ENCODE data around the gene MBP. TPM values are rescaled to one million over a fixed set of nuclear protein-coding genes. Genes with fewer than 3 reads are reported as not detected.

Gene MBP
- total and polyA plus RNA-seq, 2 donors (not counting 1 experiment from before 2014, with no cell fraction given): 2.3 to 3.6 TPM

DNA sequence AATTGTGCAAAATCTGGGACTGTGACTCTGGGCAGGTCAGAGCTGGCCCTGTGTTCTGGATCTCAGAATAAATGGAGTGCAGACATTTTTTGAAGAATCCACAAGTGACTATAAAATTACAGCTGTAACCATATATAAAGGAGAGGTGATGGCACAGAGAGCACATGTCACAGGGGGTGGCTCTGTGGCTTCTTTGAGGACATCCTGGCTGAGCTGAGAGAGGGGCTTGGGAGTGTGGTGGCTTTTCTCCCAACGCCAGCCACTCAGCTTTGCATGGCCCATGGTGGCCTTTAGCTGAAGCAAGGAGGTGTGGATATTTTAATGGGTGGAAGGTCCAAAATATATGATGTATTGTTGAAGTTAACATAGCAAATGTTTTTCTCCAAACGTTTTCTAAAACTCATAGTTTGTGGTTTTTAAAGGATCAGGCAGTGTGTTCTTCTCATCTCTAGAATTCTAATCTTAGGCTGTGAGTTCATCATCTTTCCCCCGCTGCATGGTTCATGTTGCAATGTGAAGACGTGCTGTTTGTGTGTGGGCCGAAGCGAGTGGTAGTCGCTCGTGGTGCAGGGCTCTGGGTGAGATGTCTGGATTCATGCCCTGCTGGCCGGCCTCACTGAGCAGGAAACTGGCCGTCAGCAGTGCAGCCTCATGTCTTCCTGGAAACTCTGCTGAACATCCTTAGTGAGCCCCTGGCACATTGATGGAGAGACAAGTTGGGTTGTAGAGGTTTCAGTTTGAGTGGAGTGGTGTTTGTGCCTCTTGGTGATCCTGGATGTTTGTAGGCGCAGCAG, 200.4 kb downstream of the MBP start:
- Histone ChIP-seq H3K79me2 (ENCODE audit: control insufficient read depth, insufficient read depth, low read length) (no peaks in the 10 kb centered on the region), H3K9ac (ENCODE audit: insufficient read depth, low read length) (peak overlapping the region; percentile 20), H3K4me1 (ENCODE audit: control insufficient read depth, extremely low read depth, insufficient read depth, low read length) (peaks cover 4% of the 10 kb centered on the region), H3K9me3 (ENCODE audit: control insufficient read depth, insufficient read depth, low read depth, low read length) (no peaks in the 10 kb centered on the region), H3K36me3 (ENCODE audit: control insufficient read depth, insufficient read depth, low read length) (peaks cover 8% of the 10 kb centered on the region), H2AFZ (ENCODE audit: low read length) (peak overlapping the region; percentile 8), H3K27me3 (ENCODE audit: control insufficient read depth, insufficient read depth, low read length) (no peaks in the 10 kb centered on the region), H3K4me3 (replicated peaks in 1 of 4; ENCODE audit: control extremely low read depth in 1 of 4, insufficient read depth in 1 of 4, low read depth in 3 of 4, low read length in 4 of 4) (peak overlapping the region in 1 of 4 experiments; percentile 8), H3K27ac (ENCODE audit: insufficient read depth, low read length) (peak overlapping the region; percentile 77), H3K4me2 (ENCODE audit: extremely low read depth, insufficient read depth, low read length) (peak overlapping the region; percentile 73), H4K20me1 (ENCODE audit: control insufficient read depth, extremely low read depth, insufficient read depth, low read length) (no peaks in the 10 kb centered on the region)
- DNase-seq (ENCODE audit: low read depth in 2 of 2): peak; percentile 51 to 96
- TF ChIP-seq, protein P1, sequence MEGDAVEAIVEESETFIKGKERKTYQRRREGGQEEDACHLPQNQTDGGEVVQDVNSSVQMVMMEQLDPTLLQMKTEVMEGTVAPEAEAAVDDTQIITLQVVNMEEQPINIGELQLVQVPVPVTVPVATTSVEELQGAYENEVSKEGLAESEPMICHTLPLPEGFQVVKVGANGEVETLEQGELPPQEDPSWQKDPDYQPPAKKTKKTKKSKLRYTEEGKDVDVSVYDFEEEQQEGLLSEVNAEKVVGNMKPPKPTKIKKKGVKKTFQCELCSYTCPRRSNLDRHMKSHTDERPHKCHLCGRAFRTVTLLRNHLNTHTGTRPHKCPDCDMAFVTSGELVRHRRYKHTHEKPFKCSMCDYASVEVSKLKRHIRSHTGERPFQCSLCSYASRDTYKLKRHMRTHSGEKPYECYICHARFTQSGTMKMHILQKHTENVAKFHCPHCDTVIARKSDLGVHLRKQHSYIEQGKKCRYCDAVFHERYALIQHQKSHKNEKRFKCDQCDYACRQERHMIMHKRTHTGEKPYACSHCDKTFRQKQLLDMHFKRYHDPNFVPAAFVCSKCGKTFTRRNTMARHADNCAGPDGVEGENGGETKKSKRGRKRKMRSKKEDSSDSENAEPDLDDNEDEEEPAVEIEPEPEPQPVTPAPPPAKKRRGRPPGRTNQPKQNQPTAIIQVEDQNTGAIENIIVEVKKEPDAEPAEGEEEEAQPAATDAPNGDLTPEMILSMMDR (conservative IDR thresholded peaks at IDR 0.05 in 1 of 2, IDR thresholded peaks at IDR 0.05 in 1 of 2; ENCODE audit: low read depth in 1 of 2, low read length in 2 of 2): no peak
- TF ChIP-seq EZH2 (IDR thresholded peaks at IDR 0.05; ENCODE audit: low read length, missing control alignments): no peak

DNA sequence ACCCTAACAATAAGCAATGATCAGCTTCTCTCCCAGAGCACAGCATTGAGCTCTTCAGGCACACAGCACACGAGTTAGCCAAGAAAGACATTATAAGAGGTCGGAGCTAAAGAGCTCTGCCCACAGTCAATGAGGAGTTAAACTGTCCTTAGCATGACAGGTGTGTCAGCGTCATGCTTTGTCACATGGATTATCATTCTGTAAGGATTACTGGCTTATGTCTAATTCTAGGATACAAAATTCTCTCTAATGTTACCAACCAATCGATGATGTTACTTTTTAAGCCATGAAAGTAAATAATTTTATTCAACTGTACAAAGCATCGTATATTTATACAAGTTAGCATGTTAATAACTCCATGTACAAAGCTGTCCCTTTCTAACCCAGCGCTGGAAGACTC, 201.4 kb downstream of the MBP start:
- H3K79me2 ChIP-seq (ENCODE audit: control insufficient read depth, insufficient read depth, low read length): no peaks in the 10 kb centered on the region
- no peaks in the 10 kb centered on the region for H4K20me1 ChIP-seq (ENCODE audit: control insufficient read depth, extremely low read depth, insufficient read depth, low read length)
- H3K9me3 ChIP-seq (ENCODE audit: control insufficient read depth, insufficient read depth, low read depth, low read length): no peaks in the 10 kb centered on the region
- H3K9ac ChIP-seq (ENCODE audit: insufficient read depth, low read length): no peak overlapping the region
- H3K4me1 ChIP-seq (ENCODE audit: control insufficient read depth, extremely low read depth, insufficient read depth, low read length): peaks cover 4% of the 10 kb centered on the region
- DNase-seq (ENCODE audit: low read depth in 2 of 2): no peak
- H3K4me3 ChIP-seq (replicated peaks in 1 of 4; ENCODE audit: control extremely low read depth in 1 of 4, insufficient read depth in 1 of 4, low read depth in 3 of 4, low read length in 4 of 4): no peak overlapping the region
- H2AFZ ChIP-seq (ENCODE audit: low read length): no peak overlapping the region
- no peaks in the 10 kb centered on the region for H3K27me3 ChIP-seq (ENCODE audit: control insufficient read depth, insufficient read depth, low read length)
- peaks cover 6% of the 10 kb centered on the region for H3K36me3 ChIP-seq (ENCODE audit: control insufficient read depth, insufficient read depth, low read length)
- H3K27ac ChIP-seq (ENCODE audit: insufficient read depth, low read length): no peak overlapping the region
- H3K4me2 ChIP-seq (ENCODE audit: extremely low read depth, insufficient read depth, low read length): no peak overlapping the region
- TF ChIP-seq, protein P1 (conservative IDR thresholded peaks at IDR 0.05 in 1 of 2, IDR thresholded peaks at IDR 0.05 in 1 of 2; ENCODE audit: low read depth in 1 of 2, low read length in 2 of 2): no peak
- no peak for TF ChIP-seq EZH2 (IDR thresholded peaks at IDR 0.05; ENCODE audit: low read length, missing control alignments)

Other genes with a start within 250 kb of the MBP start
- gene GALR1, start 117.1 kb upstream of the MBP start, total RNA-seq: not detected in 2 replicates
- gene GALR1, start 117.1 kb upstream of the MBP start, polyA plus RNA-seq: not detected in 2 replicates